Keratinocyte (primary cell): ENCODE data around the gene ATG2B.

Experiments used
- CTCF ChIP-seq, 3 experiments: IDR thresholded peaks in 1 of 3; conservative IDR thresholded peaks in 1 of 3; optimal IDR thresholded peaks in 1 of 3; 2 replicates in 2 of 3; 3 replicates in 1 of 3; pipeline versions ENCODE3 to v1.5.1; 2011; ENCODE audit warnings: low read length in 3 of 3, mild to moderate bottlenecking in 3 of 3, moderate library complexity in 2 of 3, control low read depth in 1 of 3, inconsistent platforms in 1 of 3; ENCODE audit not compliant: insufficient read depth in 2 of 3; ENCODE audit errors: extremely low read depth in 1 of 3
- EZH2 ChIP-seq: IDR thresholded peaks from one replicate; pipeline ENCODE4 v1.6.1; 2012; ENCODE audit warnings: inconsistent platforms, mild to moderate bottlenecking, low read length, moderate library complexity

GRCh38 chr14:96287856-96288255, 75.3 kb downstream of the ATG2B start:
- TF ChIP-seq CTCF (optimal IDR thresholded peaks at IDR 0.05 in 1 of 3, IDR thresholded peaks at IDR 0.05 in 1 of 3, conservative IDR thresholded peaks at IDR 0.05 in 1 of 3; ENCODE audit: extremely low read depth in 1 of 3, insufficient read depth in 2 of 3, low read length in 3 of 3): no peak
- no peak for TF ChIP-seq EZH2
